HG03066 (cell line): ENCODE data around the gene HOXC12.

Source experiments
- ATAC-seq: cut with Tn5 transposase; IDR thresholded peaks from one replicate; pipeline ENCODE4 v1.9.1; 2021; ENCODE audit warnings: low read depth; ENCODE audit not compliant: unreplicated experiment

Gene HOXC12

DNA sequence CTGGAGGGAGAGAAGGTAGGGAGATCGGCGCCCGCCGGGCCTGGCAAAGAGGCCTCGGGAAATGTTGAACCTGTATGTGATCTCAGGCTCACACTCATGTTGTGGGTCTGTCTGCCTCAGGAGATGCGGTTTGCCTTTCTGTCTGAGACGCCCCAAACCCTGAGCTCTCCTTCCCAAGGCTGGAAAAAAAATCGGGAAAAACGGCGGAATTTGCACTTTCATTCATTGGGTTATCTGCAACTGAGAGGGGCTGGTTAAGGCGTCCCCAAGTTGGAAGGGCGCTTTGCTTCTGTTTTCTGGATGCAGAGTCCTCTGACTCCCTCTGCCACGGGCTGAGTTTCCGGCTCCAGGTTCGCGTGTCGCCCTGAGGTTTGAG, 40.3 kb downstream of the HOXC12 start:
- ATAC-seq, result no peak

DNA sequence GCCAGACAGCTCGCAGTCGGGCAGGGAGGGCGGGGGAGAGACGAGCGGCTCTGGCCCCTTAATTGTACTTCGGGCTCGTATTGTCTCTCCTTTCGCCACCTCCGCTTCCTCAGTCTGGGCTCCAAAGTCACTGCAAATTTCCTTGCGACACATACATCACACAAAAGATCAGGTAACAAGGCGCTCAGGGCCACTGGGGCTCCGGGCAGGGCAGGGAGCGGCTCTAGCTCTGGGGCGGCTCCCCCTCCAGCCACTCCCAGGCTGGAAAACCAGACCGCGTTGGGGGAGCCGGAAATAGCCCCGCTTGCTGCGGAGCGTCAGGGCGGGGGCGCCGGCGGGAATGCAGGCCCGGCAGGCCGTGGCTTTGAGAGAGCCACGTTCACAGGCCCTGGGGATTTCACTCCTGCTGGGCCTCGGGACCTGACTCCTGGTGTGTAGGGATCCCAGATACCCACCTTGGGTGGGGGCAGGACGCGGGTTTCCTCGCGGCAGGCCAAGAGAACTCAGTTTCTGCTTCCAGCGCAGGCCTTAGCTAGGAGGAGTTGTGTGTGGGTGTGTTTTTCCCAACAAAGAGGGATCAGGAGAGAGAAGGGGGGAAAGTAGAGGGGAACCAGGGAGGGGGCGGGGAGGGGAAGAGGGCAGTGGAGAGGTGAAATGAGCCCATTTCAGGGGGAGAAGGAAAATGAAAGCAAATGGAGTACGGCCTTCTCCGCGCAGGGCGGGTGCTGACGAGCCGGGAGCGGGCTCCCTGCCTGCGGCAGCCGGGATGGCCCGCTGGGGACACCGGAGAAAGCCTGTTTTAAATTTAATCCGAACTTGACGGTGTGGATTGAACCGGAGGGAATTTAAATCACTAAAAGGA, 40.9 kb downstream of the HOXC12 start:
- no peak for ATAC-seq

DNA sequence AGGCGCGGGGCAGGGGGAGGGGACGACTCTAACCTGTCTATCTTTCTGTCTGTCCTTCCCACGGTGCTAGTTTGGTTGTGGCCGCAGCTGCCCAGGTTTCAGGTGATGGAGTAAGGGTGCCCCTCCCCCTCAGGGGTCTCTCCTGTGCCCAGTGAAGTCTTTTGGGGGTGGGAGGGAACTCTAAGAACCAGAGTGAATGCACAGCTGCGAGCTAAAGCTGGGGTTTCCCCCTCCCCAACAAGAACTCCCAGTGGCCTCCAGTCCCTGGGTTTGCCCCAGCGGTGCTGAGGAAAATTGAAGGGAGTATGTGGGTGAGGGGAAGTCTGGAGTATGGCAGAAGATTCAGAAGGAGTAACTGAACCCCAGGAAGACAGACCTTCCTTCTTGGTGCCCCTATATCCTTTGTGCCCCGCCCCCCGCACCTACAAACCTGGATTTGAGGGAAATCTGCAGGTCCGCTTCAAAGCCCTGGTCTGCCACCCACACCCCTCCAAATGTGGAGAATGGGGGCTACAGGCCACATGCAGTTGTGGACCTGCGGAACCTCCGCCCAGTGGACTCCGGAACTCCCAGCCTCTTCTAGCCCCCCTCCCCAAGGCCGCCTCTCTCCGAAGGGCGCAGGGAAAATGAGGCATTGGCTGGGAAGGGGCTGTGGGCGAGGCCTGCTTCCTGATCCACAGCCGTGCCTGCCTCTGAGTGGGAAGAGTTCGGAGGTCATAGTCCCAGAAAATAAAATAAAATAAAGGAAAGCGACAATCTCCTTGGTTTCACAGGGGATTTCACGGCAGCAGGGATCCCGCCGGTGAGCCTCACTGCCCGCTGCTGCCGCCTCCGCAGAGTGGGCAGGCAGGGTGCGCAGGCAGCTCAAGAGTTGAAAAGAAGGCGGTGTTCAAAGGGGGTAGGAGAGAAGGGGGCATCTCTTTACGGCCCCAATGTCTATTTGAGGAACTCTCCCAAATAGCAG, 41.8 kb downstream of the HOXC12 start:
- ATAC-seq, result no peak

DNA sequence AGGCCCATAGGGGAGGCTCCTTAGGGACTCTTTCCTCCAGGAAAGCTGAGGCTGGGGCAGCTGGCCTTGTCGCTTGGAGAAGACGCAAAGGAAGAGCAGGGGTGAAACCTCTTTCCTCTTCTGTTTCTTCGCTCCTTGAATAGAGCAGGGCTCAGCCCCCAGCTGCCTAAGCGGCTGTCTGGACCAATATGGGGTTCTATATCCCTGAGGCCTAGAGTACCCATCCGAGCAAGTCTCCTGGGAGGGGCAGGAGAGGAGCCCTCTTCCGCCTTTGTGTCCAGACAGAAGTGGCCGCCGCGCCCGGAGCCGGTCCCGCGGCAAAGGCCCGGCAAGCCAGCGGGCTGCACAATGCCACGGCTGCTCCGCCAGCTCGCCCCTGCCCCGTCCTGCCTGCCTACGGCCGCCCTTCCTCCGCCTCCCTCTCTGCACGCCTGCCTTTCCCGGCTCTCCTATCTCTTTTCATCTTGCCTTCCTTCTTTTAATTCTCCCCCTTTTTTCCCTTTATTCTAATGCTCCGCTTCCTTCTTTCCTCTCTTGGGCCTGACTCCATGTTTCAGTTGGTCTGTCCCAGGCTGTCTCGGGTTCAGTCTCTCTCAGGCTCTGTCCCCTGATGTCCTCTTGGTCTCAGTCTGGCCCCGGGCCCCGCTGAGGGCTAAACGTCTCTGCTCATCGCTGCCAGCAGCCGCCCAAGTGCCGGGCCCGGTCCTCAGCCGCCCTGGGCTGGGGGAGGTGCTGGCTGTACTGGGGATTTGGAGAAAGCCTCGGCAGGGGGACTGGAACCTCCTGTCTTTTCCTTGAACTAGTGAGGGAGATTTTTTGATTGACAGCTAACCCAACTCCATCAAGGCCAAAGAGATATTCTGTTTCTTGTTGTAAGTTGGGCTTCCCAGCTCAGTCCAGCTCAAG, 42.8 kb downstream of the HOXC12 start:
- ATAC-seq, result no peak

DNA sequence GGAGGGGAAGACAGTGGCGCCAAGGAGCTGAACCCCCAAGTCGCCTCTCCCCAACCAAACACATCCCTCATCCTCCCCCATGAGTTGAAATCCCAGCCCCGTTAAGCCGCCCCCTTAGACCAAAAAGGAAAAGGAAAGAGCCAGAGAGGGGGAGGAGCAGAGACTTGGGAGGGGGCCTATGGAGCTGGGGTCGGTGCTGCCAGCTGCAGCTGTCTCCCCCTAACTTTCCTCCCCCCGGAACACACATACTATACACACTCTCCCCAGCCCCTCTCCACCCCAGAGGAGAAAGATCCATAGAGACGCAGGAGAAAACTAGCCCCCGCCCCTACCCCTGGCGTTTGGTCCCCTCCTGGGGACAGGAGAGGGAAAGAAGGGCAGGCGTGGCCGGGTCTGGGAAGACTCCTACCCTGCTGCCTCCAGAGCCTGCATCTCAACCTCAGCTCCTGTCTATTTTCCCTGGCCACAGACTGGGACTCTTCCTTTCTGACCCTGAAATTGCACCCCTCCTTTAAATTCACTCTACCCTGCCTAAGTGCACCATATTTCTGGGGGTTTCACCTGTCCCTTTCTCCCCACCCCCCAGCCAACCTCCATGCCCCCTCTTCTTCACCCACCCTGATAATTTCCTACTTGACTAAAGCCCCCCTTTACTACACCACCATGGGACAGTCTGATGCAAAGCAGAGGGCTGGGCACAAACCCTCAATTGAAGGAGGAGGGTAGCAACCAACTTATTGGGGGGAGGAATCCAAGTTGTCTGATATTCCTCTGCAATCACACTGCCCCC, 43.6 kb downstream of the HOXC12 start:
- ATAC-seq, result no peak

DNA sequence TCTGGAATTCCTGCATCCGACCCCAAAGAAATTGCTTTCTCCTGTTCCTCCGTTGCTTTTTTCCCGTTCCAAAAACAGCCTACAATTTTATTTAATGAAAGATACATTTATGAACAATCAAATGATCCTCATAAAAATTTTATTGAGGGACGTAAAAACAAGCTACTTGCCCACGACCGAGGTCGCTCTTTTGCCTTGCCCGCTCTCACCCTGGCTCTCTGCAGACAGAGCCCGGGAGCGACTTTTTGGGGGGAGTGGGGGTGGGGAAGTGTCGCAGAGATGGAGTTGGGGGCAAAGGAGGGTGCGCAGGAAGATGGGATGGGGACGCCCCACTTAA, 44.2 kb downstream of the HOXC12 start:
- no peak for ATAC-seq

DNA sequence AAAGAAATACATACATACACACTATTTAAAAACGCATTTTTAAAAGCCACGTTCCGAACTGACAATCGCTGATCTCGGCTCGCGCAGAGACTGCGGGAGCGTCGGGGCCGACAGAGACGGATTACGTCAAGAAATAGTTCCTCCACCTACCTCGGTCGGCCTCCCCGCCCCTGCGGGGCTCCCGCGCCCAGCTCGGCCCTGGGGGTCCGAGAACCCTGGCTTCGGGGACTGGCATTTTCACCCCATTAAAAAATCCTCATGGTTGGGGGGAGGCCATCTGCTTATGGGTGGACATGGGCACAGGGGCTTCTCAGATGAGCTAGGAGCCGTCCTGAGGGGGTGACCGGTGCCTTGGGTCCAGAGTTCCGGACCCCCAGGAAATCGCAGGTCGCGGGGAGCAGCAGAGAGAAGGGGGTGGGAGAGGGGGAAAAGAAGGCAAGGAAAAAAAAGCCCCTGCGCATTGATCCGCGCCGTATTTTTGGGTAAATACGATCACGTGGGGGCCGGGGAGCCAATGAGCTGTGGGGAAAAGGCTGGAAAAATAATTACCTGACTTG, 44.9 kb downstream of the HOXC12 start:
- no peak for ATAC-seq

DNA sequence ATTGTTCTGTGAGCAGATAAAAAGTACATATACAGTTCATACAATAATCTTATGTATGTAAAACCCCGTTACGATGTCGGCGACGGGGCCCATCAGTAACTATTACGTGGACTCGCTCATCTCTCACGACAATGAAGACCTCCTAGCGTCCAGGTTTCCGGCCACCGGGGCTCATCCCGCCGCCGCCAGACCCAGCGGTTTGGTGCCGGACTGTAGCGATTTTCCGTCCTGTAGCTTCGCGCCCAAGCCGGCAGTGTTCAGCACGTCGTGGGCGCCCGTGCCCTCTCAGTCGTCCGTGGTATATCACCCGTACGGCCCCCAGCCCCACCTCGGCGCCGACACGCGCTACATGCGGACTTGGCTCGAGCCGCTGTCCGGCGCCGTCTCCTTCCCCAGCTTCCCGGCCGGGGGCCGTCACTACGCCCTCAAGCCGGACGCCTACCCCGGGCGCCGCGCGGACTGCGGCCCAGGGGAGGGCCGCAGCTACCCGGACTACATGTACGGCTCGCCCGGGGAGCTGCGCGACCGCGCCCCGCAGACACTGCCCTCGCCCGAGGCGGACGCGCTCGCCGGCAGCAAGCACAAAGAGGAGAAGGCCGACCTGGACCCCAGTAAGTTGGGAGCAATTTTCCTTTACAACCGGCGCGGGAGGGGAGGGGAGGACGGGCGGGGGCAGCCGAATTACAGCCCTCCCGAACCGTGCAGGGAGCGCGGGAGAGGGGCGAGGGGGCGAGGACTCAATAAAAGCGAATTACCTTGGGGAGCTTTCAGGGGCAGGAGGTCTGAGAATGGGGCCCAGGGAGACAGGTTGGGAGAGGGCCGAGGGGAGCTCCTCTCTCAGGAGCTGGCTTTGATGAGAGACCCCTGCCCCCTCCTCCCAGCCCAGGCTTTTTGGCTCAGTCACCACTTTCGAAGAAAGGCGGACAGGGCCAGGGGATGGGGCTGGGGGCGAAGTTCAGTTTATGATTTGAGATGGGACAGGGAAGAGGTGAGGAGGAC, 45.7 kb downstream of the HOXC12 start, which contains the start of gene HOXC9:
Gene HOXC9 (plus strand): TSS at position 46 of the 999 bp plus-strand sequence. CDS start 28 bp downstream, at position 74.
- ATAC-seq, result no peak

DNA sequence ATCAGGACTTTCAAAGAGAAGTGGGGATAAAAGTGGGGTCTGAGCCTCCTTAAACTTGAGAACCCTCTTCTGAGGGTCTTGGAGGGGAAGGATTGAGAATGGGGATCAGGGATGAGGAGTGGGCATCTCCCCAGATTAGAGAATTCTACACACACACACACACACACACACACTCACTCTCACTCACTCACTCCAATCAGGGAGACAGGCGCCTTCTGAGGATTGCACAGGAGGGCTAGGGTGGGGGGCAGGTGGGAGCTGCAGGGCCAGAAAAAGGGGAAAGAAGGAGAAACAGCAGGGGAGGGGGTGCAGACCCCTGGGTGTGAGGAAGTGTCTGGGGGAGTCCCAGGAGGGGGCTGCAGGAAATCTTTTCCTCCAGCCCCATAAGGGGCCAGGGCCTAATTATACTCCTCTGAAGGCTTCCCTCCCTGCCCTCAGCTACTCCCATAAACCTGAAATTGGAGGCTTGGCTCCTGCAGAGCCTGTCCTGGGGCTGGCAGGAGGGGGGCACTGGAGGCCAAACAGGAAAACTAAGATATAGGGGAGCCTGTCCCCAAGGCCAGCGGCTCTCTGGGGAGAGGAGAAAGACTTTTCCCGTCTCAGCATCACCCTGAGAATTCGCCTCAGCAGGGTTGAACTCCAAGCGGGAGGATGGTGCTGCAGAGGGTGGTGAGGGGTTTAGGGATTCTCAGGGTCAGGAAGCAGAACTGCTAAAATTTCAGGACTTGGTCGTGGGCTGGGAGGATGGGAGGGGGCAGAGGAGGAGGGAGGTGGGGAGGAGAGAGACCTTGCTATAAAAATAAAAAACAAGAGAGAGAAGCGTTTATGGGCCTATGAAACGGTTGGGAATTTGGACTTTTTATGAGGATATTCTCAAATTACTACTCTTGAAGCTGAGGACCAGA, 46.8 kb downstream of the HOXC12 start:
- no peak for ATAC-seq

DNA sequence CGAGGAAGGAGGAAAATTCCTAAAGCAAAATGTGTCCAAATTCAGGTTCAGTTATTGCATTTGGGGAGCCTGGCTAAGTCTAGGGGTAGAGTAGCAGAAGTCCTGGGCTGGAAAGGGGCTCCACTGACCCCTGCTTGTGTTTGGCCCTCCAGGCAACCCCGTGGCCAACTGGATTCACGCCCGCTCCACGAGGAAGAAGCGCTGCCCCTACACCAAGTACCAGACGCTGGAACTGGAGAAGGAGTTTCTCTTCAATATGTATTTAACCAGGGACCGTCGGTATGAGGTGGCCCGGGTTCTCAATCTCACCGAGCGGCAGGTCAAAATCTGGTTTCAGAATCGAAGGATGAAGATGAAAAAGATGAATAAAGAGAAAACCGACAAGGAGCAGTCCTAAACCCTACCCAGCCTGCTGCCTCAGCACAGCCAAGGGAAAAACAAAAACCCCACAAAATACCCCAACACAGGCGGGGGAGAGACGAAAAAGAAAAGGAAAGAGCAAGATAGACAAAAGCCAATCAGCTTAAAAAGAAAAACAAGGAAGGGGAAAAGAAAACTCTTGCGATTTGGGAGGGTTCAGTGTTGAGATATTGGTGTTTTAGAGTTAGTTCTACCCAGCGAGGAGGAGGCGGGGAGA, 47.7 kb downstream of the HOXC12 start:
- no peak for ATAC-seq

DNA sequence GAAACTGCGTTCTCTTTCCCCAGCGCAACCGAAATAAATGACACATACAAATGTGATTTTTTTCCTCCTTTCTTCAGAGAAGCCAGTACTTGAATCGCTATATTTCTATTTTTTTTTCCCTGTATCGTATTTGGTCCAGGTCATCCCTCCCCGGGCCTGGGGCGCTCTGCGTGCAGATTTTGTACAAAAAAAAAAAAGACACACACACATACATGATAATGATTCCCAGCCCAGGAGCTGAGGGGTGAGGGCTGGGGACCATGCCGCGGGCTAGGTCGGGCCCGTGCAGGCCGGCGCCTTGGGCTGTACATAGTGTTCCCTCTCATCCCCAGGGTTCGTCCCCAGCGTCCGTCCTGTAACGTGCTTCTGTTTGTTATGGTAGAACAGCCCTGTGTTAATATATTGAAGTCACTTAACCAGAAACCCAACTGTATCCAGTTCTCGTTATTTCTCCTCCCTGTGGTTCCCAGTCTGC, 48.2 kb downstream of the HOXC12 start:
- ATAC-seq, result no peak

DNA sequence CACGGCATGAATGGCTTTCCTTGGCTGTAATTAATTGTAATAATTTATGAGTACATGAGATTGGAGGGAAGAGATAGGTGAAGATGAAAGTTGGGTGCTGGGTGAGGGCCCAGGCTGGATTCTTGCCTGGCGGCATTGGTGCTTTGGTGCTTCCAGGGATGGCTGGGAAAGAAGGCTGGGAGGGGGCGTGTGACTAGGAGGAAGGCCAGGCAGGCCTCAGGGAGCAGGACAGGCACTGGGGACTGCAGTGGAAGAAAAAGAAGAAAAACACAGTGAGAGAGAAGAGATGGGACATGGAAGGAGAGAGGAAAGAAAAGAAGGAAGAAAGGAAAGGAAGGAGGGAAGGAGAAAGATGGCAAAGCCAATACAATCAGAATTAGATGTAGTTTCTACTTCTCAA, 48.9 kb downstream of the HOXC12 start:
- ATAC-seq, result no peak

DNA sequence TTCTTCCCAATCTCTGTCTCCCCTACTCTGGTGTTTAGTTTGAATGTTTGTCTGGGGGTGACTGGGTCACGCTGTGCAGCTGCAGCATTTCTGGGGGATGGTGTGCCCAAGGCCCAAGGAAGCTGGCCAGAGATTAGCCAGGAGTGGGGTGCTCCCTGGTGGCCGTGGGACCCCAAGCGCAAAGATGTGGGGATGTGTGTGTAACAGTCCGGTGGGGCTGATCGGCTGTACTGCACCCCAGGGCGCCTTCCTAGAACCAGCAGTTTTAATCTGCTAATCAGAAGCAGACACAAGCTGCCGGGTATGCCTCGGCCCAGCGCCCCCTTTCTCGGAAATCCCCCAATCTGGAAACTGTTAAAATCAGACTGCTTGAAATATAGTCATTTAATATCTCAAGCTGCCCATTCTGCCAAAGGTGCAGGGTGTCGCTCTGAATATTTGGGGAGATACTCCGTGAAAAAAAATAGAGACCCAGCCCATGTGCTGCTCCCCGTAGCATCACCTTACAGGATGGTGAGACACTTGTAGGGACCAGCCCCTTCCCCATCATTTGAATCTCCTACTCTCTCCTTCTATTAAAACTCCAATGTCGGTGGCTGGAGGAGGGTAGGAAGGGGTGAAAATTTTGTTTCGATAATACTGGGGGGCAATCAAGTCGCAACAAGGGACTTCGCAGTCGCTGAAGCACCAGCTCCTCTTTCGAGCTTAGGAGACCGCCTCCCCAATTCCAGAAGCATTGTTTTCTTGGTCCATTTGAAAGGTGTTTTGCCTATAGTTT, 49.5 kb downstream of the HOXC12 start:
- ATAC-seq, result no peak

DNA sequence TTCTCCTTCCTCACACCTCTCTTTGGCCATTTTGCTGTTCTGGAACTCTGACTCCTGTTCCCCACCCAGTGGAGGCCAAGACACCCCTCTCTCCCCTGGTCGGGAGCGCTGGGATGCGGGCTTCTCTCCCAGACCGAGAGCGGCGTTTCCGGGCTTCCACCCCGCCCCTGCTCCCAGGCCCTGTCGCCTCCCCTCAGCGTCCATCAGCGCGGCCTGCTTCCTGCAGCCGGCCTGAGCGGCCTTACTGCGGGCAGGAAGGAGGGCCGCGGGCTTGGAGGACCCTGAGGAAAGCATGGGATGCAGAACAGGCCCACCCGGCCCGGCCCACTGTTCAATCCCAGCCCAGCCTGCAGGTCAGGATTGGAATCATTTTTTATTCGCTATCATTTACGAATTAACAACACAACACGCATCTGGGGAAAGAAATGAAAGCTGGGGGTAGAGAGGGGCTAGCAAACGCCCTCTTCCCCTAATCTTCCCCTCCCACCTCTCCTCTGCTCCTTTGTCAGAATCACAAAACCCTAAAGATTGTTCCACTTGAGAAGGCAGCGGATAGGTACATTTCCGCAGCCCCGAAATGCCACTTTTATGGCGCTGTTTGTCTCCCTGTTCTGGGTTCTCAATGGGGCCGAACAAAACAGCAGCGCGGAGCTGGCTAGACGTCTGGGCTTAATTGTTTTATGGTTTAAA, 50.3 kb downstream of the HOXC12 start:
- ATAC-seq, result no peak

DNA sequence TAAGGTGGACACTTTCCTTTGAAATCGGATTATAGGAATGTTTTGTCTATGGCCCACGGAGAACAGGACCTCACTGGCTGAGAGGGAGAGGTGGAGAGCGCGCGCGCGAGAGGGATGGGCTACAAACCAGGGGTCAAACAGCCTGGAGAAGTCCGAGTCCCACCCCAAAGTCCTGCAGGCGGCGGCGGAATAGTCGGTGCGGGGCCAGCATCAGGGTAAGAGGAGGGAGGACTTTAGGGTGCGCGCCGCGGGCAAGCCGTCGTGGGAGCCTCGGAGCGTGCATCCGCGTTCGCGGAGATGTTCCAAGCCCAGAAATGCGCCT, 50.8 kb downstream of the HOXC12 start:
- ATAC-seq, result no peak
